ENCODE results near the gene OR10G6.

DNA sequence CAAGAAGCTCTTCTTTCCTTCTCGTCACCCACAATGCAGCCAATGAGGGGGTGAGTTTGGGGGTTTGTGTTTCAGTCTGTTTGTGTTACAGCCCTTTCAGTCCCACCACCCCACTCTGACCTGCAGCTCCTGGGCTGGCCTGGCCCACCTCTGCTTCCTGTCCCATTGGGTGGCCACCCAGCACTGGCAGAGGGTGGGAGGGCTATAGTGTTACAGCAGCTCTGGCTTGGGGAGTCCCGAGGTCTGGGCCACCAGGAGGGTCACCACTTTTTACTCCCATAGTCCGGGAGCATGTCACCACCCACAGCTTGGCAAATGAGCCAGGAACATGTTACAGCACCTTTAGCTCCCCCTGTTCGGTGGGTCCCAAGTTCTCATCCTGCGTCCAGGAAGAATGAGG is 15.7 kb downstream of the OR10G6 start:
- TF ChIP-seq, protein P1, sequence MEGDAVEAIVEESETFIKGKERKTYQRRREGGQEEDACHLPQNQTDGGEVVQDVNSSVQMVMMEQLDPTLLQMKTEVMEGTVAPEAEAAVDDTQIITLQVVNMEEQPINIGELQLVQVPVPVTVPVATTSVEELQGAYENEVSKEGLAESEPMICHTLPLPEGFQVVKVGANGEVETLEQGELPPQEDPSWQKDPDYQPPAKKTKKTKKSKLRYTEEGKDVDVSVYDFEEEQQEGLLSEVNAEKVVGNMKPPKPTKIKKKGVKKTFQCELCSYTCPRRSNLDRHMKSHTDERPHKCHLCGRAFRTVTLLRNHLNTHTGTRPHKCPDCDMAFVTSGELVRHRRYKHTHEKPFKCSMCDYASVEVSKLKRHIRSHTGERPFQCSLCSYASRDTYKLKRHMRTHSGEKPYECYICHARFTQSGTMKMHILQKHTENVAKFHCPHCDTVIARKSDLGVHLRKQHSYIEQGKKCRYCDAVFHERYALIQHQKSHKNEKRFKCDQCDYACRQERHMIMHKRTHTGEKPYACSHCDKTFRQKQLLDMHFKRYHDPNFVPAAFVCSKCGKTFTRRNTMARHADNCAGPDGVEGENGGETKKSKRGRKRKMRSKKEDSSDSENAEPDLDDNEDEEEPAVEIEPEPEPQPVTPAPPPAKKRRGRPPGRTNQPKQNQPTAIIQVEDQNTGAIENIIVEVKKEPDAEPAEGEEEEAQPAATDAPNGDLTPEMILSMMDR (conservative IDR thresholded peaks at IDR 0.05) = no peak
- TF ChIP-seq ZFX (IDR thresholded peaks at IDR 0.05) = no peak

Measured in C4-2B (cell line).